ENCODE data around the gene RPL18A.

The RPL18A gene

GRCh38 chr19:17910791-17911360, 51.2 kb downstream of the RPL18A start:
- DNase-seq (ENCODE audit: low read depth): no peak
